ENCODE results near the gene ARRDC3.
A peak's percentile ranks its signal among the peaks of the same experiment; 100 is the strongest.

Gene ARRDC3, protein sequence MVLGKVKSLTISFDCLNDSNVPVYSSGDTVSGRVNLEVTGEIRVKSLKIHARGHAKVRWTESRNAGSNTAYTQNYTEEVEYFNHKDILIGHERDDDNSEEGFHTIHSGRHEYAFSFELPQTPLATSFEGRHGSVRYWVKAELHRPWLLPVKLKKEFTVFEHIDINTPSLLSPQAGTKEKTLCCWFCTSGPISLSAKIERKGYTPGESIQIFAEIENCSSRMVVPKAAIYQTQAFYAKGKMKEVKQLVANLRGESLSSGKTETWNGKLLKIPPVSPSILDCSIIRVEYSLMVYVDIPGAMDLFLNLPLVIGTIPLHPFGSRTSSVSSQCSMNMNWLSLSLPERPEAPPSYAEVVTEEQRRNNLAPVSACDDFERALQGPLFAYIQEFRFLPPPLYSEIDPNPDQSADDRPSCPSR

DNA sequence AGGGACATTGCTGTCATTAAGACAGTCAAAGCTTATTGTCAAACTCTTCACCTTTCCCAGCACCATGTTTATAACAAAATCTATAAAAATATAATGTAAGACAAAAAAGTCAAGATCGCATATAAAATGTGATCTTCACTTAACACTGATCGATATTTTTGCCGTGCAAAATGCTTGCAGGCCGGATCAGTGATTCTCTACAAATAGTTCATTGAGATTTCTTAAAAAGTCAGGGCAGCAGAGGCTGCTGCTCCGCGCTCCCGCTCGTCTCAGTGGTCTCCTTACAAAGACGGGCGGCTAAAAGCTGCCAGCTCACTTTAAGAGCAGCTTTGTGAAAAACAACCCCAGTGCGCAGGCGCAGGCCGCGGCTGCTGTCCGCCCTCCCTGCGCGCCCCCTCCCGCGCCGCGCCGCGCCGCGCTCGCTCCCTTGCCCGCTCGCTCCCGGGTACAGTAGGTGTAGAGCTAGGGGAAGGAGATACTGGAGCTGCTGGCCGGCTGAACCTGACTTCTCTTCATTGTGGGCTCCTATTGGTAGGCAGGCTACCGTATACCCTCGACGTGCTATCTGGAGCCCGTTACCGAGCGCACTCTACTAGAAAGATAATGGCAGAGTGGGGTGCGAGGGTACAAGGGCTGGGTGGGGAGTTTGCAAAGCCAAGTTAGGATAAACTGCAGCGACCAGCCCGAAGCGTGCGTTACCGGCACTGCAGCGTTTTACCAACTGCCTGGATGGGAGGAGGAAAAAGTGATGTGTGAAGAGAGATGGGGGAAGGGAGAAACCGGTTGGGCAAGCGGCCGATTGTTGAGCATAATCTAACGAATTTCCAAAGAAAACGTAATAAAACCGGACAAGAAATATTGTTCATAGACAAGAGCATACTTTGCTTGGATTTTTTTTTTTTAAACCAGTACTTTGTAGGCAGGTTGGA, at the start of gene ARRDC3:
Gene ARRDC3, minus strand, starts transcription at position 291 of the 929 bp plus-strand sequence. Its CDS starts 225 bp downstream, at position 66.
- peak; percentile 93 for TF ChIP-seq POLR2A (IDR thresholded peaks at IDR 0.05; ENCODE audit: low read depth, low read length)
- FAIRE-seq (peak; percentile 91), DNase-seq (ENCODE audit: insufficient read length, low spot score) (peak; percentile 77)

- DNase-seq (ENCODE audit: insufficient read length, low spot score), result no peak
- no peak for FAIRE-seq
- TF ChIP-seq POLR2A (IDR thresholded peaks at IDR 0.05; ENCODE audit: low read depth, low read length), result no peak
Observed at GRCh38 chr5:91430949-91431348, 47.8 kb upstream of the ARRDC3 start.

GRCh38 chr5:91424638-91425436, 41.7 kb upstream of the ARRDC3 start:
- TF ChIP-seq POLR2A (IDR thresholded peaks at IDR 0.05; ENCODE audit: low read depth, low read length), result no peak
- DNase-seq (ENCODE audit: insufficient read length, low spot score), result no peak
- FAIRE-seq, result peak; percentile 57

GRCh38 chr5:91423871-91424270, 40.8 kb upstream of the ARRDC3 start:
- no peak for TF ChIP-seq POLR2A (IDR thresholded peaks at IDR 0.05; ENCODE audit: low read depth, low read length)
- DNase-seq (ENCODE audit: insufficient read length, low spot score) (no peak), FAIRE-seq (no peak)

DNA sequence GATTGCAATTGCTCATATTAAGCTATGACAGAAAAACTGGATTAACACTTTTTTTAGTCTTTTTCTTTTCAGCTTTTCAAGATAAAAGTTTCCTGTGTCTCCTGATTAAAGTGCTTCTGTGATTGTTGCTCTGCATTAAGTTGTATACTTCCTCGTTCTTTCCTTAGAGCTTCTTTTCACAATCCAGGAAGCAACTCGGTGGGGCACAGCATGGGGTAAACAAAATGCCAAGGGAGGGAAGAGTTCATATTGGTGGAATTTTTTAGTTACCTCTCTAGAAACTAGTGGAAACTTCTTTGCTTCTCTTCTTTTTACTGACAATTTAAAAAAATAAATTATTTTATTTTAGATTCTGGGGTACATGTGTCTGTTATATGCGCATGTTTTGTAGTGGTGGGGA, 37.8 kb upstream of the ARRDC3 start:
- TF ChIP-seq POLR2A (IDR thresholded peaks at IDR 0.05; ENCODE audit: low read depth, low read length), result no peak
- FAIRE-seq, result no peak
- DNase-seq (ENCODE audit: insufficient read length, low spot score), result no peak

DNA sequence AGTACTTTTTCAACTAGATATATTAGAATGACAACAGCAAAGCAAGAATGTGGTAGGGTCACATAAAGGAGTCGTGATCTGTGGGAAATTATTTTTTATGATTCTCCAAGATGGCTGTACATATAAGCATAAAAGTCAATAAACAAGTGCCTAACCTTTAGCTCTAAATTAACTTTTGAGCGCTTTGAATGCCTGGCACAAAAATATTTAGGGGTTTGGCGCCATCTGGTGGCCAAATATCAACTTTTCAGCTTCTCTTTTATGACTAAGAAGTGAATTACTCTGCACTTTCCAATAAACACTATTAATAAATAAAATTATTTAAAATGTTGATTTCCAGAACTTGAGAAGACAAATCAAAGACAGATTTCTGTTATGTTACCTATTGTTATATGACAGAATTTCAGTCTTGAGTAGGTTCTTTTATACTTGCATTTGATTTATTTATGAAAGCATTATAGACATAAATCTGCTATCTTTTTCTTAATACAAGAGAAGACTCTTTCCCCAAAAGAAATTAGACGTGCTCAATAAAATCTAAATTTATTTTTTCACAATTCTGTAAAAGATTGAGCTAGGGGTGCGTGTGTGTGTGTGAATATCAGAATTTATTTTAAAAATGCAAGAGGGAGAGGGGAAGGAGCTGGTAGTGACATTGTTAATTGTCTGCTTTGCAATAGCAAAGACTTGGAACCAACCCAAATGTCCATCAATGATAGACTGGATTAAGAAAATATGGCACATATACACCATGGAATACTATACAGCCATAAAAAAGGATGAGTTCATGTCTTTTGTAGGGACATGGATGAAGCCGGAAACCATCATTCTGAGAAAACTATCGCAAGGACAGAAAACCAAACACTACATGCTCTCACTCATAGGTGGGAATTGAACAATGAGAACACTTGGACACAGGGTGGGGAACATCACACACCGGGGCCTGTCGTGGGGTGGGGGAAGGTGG, 36.7 kb upstream of the ARRDC3 start:
- FAIRE-seq, result peak; percentile 65
- no peak for DNase-seq (ENCODE audit: insufficient read length, low spot score)

DNA sequence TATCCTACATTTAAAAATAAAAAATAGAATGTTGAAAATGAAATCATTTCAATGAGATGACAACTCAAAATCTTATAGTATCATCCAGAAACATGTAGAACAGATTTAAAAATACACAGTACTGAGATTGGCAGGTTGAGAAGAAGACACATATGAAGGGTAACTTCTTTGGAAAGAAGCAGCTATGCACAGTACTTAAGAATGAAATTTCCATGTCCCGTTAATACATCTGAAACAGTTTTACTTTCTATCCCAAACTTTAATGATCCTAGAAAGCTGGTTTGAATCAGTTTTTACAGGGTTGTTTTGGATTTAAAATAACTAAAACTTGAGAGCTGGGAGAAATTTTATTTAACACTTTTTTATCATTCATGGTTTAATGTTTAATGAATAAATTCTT, 36.0 kb upstream of the ARRDC3 start:
- no peak for DNase-seq (ENCODE audit: insufficient read length, low spot score)
- FAIRE-seq, result no peak
- no peak for TF ChIP-seq POLR2A (IDR thresholded peaks at IDR 0.05; ENCODE audit: low read depth, low read length)

More for the DNA sequence above, 36.7 kb upstream of the ARRDC3 start:
- TF ChIP-seq POLR2A (IDR thresholded peaks at IDR 0.05; ENCODE audit: low read depth, low read length), result no peak

DNA sequence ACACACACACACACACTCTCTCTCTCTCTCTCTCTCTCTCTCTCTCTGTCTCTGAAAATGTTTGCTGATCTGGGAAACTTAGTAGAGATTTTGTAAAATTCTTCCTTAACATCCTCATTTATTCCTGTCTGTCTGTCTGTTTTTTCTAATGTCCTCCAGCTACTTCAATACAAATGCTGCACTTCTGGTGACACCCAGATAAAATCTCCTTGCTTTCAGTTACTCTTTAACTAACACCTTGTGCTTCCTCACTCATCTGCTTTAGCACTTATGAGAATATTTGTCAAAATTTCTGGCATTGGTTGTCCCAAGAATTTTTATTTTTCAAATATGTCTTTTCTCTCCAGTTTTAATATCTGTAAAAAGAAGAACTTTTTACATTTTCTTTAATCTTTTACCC, 35.0 kb upstream of the ARRDC3 start:
- FAIRE-seq (no peak), DNase-seq (ENCODE audit: insufficient read length, low spot score) (no peak)
- TF ChIP-seq POLR2A (IDR thresholded peaks at IDR 0.05; ENCODE audit: low read depth, low read length), result no peak

DNA sequence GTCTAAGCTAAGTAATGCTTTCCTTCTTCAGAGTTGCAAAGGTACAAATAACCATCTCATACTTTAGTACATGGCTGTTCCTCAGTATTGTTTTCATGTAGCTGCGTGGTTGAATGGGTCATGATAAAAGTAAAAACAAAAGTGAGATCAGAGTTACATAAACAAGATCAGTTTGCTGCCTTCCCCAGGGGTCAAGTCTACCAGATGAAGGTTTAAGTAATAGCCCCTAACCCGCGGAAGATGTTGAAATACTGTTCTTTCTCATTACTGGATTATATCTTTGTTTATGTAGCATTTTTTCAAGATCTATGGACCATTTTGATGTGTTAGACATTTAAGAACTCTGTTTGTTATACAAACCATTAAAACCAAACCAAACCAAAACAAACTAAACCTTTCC, 34.1 kb upstream of the ARRDC3 start:
- FAIRE-seq (no peak), DNase-seq (ENCODE audit: insufficient read length, low spot score) (no peak)
- no peak for TF ChIP-seq POLR2A (IDR thresholded peaks at IDR 0.05; ENCODE audit: low read depth, low read length)

- no peak for TF ChIP-seq POLR2A (IDR thresholded peaks at IDR 0.05; ENCODE audit: low read depth, low read length)
- DNase-seq (ENCODE audit: insufficient read length, low spot score) (no peak), FAIRE-seq (no peak)
Observed at GRCh38 chr5:91416491-91416890, 33.4 kb upstream of the ARRDC3 start.

DNA sequence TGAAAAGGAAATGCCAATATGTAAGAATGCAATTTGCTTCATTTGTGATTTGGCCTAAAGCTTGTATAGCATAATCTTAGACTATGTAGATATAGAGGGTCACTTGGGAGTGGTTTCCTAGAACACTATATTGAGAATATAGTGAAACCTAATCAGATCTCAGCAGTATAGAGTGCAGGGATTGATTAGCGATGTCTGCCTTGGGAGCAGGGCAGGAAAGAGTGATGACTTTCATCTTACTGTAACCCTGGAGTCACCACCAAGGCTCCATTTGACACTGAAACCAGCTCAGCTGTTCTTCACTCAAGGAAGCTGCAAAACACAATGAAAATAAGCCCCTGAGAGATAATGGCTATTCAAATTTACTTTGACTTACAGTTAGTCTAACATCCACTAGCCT, 26.2 kb upstream of the ARRDC3 start:
- DNase-seq (ENCODE audit: insufficient read length, low spot score) (no peak), FAIRE-seq (no peak)
- TF ChIP-seq POLR2A (IDR thresholded peaks at IDR 0.05; ENCODE audit: low read depth, low read length), result no peak

- DNase-seq (ENCODE audit: insufficient read length, low spot score) (no peak), FAIRE-seq (peak; percentile 58)
- no peak for TF ChIP-seq POLR2A (IDR thresholded peaks at IDR 0.05; ENCODE audit: low read depth, low read length)
Observed at GRCh38 chr5:91408710-91409109, 25.6 kb upstream of the ARRDC3 start.

- FAIRE-seq (no peak), DNase-seq (ENCODE audit: insufficient read length, low spot score) (no peak)
- TF ChIP-seq POLR2A (IDR thresholded peaks at IDR 0.05; ENCODE audit: low read depth, low read length), result no peak
Observed at GRCh38 chr5:91407204-91407603, 24.1 kb upstream of the ARRDC3 start.

Measured in H54 (cell line).